Raji (cell line): Measurements from ENCODE around the gene SMARCC2.

Experiments used
- POLR2A ChIP-seq: IDR thresholded peaks from 2 replicates; pipeline ENCODE4 v1.6.1; 2011; ENCODE audit warnings: low read depth, low read length, control low read depth; ENCODE audit not compliant: insufficient read depth

SMARCC2 gene

GRCh38 chr12:56146492-56147460 is 42.5 kb downstream of the SMARCC2 start:
- TF ChIP-seq POLR2A = no peak

- no peak for TF ChIP-seq POLR2A
Measured at GRCh38 chr12:56145217-56145616, 44.1 kb downstream of the SMARCC2 start.

GRCh38 chr12:56143870-56144269 is 45.4 kb downstream of the SMARCC2 start:
- no peak for TF ChIP-seq POLR2A

GRCh38 chr12:56143217-56143616 is 46.1 kb downstream of the SMARCC2 start:
- TF ChIP-seq POLR2A = no peak

GRCh38 chr12:56141946-56142784 is 47.1 kb downstream of the SMARCC2 start:
- TF ChIP-seq POLR2A = no peak

GRCh38 chr12:56137853-56138571 is 51.3 kb downstream of the SMARCC2 start:
- TF ChIP-seq POLR2A = no peak

GRCh38 chr12:56134897-56135296 is 54.4 kb downstream of the SMARCC2 start:
- TF ChIP-seq POLR2A = no peak

GRCh38 chr12:56130876-56131275 is 58.4 kb downstream of the SMARCC2 start:
- TF ChIP-seq POLR2A = no peak

GRCh38 chr12:56129942-56130495 is 59.3 kb downstream of the SMARCC2 start:
- no peak for TF ChIP-seq POLR2A

GRCh38 chr12:56129206-56129941 is 59.9 kb downstream of the SMARCC2 start:
- TF ChIP-seq POLR2A = peak; percentile 41; the same call in 1 of the 2 replicates

- TF ChIP-seq POLR2A = no peak
Measured at GRCh38 chr12:56128670-56129205, 60.5 kb downstream of the SMARCC2 start.

GRCh38 chr12:56127888-56128669 is 61.2 kb downstream of the SMARCC2 start, which contains the start of gene ESYT1:
ESYT1 (plus strand) TSS chr12:56128267; CDS start chr12:56128320, 53 bp downstream.
- peak; percentile 87 for TF ChIP-seq POLR2A

- TF ChIP-seq POLR2A = no peak
Measured at GRCh38 chr12:56127485-56127887, 61.8 kb downstream of the SMARCC2 start.
